ENCODE data around the gene ZBTB8A. TPM values are rescaled to one million over a fixed set of nuclear protein-coding genes. Genes with fewer than 3 reads are reported as not detected.
A peak's percentile ranks its signal among the peaks of the same experiment; 100 is the strongest.

The ZBTB8A gene
- total and polyA plus RNA-seq, 10 of the 15 experiments (the other 5 are each of a cell fraction or from before 2014, with no cell fraction given) = 0.48 to 4.7 (median 2.4) TPM

GRCh38 chr1:32626176-32626575 is 86.9 kb downstream of the ZBTB8A start:
- ChIA-PET RAD21 (ENCODE audit: unreplicated experiment) (no interaction called here), SMC1A (ENCODE audit: uncharacterized antibody, unreplicated experiment) (interaction anchor here (1.0 kb wide), 1 partner anchor 26 kb away, joined by 3 read pairs; no protein-coding TSS in a partner anchor), CTCF (no interaction called here), POLR2A (no interaction called here)
- DNase-seq (ENCODE audit: low read depth, low spot score) (no peak), ATAC-seq (no peak), FAIRE-seq (no peak)
- Histone ChIP-seq H3K4me2 (ENCODE audit: control insufficient read depth, insufficient read depth) (no peak overlapping the region), H3K4me3 (no peak overlapping the region), H3K9me3 (replicated peaks; ENCODE audit: control insufficient read depth, insufficient read depth, low read length) (no peaks in the 10 kb centered on the region; the same call in 2 of the 3 replicates), H2AFZ (ENCODE audit: control insufficient read depth, low read depth, low read length) (no peak overlapping the region), H4K20me1 (ENCODE audit: control insufficient read depth, insufficient read depth) (no peaks in the 10 kb centered on the region), H3K4me1 (ENCODE audit: control insufficient read depth, insufficient read depth, low read length) (peaks cover 37% of the 10 kb centered on the region), H3K27me3 (replicated peaks in 1 of 2; ENCODE audit: control insufficient read depth in 2 of 2, insufficient read depth in 2 of 2, low read length in 1 of 2) (no peaks in the 10 kb centered on the region), H3K27ac (ENCODE audit: control insufficient read depth, insufficient read depth) (peak overlapping the region; percentile 89), H3K9ac (ENCODE audit: control insufficient read depth, insufficient read depth, low read length) (no peak overlapping the region), H3K36me3 (ENCODE audit: control insufficient read depth in 2 of 2, insufficient read depth in 2 of 2, low read length in 1 of 2) (peaks cover 0 to 9% of the 10 kb centered on the region in 2 experiments), H3K79me2 (ENCODE audit: control insufficient read depth, insufficient read depth, low read length) (peaks cover 31% of the 10 kb centered on the region)
- no TSS peak for BruUV-seq (replicated peaks)
- WGBS (ENCODE audit: insufficient coverage, insufficient replicate concordance, low lambda C conversion rate, missing lambda C conversion rate) = 96% methylated on average over 1 of the region's 1 CpG
- intact Hi-C loops (cut with micrococcal nuclease; ENCODE audit: unreplicated experiment) (no loop called here), in situ Hi-C loops (cut with MboI) (no loop called here)
- TF ChIP-seq STAT3 (IDR thresholded peaks at IDR 0.05; ENCODE audit: low read depth, low read length) (no peak), FOXM1 (IDR thresholded peaks at IDR 0.05; ENCODE audit: low read depth, low read length) (no peak), LARP7 (IDR thresholded peaks at IDR 0.05) (no peak), KDM1A (IDR thresholded peaks at IDR 0.05; ENCODE audit: borderline replicate concordance) (no peak), HSF1 (IDR thresholded peaks at IDR 0.05; ENCODE audit: low read depth, low read length) (no peak), SREBF2 (IDR thresholded peaks at IDR 0.05; ENCODE audit: low read length) (no peak), EZH2 (IDR thresholded peaks at IDR 0.05; ENCODE audit: borderline replicate concordance, control insufficient read depth, low read depth, low read length) (no peak), RBBP5 (conservative IDR thresholded peaks at IDR 0.05) (no peak), MYC (IDR thresholded peaks at IDR 0.05; ENCODE audit: insufficient read depth, insufficient read length, insufficient replicate concordance, low read length, severe bottlenecking) (no peak), PAX8 (IDR thresholded peaks at IDR 0.05) (no peak), ZNF687 (IDR thresholded peaks at IDR 0.05) (no peak), CEBPZ (IDR thresholded peaks at IDR 0.05; ENCODE audit: low read depth, low read length) (no peak), SIX5 (IDR thresholded peaks at IDR 0.05; ENCODE audit: low read depth, low read length, severe bottlenecking) (no peak), RELB (IDR thresholded peaks at IDR 0.05; ENCODE audit: low read depth) (no peak)
